H7 (cell line): ENCODE results near the gene ASCC2. TPM values are rescaled to one million over a fixed set of nuclear protein-coding genes. Genes with fewer than 3 reads are reported as not detected.
A peak's percentile ranks its signal among the peaks of the same experiment; 100 is the strongest.

Source experiments
- DNase-seq: peaks from one replicate; pipeline ENCODE4 v3.0.0; 2012
- H3K27me3 ChIP-seq: 2 replicates; pipeline ENCODE4 v1.6.0; 2011; ENCODE audit warnings: mild to moderate bottlenecking, low read length; ENCODE audit not compliant: control insufficient read depth, insufficient read depth
- H3K36me3 ChIP-seq: replicated peaks from 2 replicates; pipeline ENCODE4 v1.5.1; 2011; ENCODE audit warnings: low read length; ENCODE audit not compliant: control insufficient read depth, insufficient read depth
- H3K4me3 ChIP-seq: 2 replicates; pipeline ENCODE4 v1.5.1; 2011; ENCODE audit warnings: low read depth, mild to moderate bottlenecking, control low read depth, low read length, moderate library complexity; ENCODE audit not compliant: insufficient read depth
- total RNA-seq: library from RNA; depleted of rRNA; stranded (reverse); fragments of >200 nt; shearing (Covaris generic); gene quantifications from 2 replicates; pipeline ENCODE4 v1.2.3, GENCODE V29; 2014

Gene ASCC2
- total RNA-seq, 1 experiment from 2014 or later, result 26.7 TPM

DNA sequence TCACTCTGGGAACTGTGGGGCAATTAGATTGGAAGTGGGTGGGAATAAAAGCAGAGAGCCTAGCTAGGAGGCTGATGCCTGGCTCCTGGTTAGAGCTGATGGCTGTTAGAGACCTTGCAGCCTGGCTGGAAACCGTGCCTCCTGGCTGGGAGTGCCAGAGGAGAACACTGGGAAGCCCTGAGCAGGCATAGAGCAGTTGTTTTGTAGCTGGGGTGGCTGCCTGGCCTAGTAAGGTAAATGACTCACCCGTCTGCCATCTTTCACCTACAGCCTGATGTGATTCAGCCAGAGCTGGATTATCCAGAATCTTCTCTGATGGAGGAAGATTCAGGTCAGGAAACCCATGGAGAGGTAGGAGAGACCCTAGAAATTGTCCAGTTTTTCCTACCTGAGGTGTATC lies 64.8 kb downstream of the ASCC2 start:
- DNase-seq, result no peak
- peaks cover 2% of the 10 kb centered on the region for H3K36me3 ChIP-seq
- H3K27me3 ChIP-seq, result no peaks in the 10 kb centered on the region
- no peak overlapping the region for H3K4me3 ChIP-seq

DNA sequence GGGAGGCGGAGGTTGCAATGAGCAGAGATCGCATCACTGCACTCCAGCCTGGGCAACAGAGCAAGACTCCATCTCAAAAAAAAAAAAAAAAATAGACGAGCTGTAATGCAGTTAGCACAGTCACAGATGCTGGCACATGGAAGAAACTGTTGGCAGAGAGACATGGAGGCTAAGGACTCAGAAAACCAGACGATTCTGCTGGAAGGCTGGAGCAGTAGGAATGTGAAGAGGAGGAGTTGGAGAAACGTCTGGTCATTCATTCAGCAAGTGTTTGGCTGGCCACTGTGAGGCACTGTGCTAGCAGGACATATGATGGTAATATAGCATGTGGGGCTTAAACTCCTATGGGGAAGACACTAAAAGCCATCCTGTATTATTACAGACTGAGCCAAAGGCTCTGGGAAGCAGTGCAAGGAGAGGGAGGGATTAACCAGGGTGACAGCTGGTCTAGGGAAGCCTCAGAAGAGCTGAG lies 65.9 kb downstream of the ASCC2 start:
- Histone ChIP-seq H3K4me3 (no peak overlapping the region), H3K36me3 (peaks cover 2% of the 10 kb centered on the region), H3K27me3 (no peaks in the 10 kb centered on the region)
- peak; percentile 70 for DNase-seq

DNA sequence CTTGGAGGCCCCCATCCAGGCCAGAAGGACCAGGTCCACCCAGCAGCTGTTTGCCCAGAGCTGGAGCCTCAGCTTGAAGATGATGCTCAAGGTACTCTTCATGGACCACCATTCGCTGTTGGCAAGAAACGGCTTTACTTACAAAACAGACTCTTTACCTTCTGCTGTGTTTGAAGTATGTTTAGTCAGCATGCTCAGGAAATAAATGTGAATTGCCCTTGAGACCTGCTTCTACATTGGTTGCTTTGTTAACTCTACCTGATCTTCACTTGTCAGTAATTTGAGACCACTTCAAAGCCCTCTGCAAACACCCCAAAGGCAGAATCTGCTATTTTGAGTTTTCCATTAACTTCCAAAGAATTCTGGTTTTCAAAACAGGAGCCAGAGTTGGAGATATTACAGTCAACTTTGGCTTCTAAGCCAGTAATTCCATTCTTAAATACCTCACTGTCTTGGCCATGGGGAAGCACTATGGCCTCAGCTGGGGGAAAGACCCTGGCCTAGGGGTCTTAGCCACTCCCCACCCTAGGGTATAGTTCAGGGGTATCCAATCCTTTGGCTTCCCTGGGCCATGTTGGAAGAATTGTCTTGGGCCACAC lies 68.3 kb downstream of the ASCC2 start:
- no peak for DNase-seq
- Histone ChIP-seq H3K36me3 (peaks cover 2% of the 10 kb centered on the region), H3K4me3 (no peak overlapping the region), H3K27me3 (no peaks in the 10 kb centered on the region)

DNA sequence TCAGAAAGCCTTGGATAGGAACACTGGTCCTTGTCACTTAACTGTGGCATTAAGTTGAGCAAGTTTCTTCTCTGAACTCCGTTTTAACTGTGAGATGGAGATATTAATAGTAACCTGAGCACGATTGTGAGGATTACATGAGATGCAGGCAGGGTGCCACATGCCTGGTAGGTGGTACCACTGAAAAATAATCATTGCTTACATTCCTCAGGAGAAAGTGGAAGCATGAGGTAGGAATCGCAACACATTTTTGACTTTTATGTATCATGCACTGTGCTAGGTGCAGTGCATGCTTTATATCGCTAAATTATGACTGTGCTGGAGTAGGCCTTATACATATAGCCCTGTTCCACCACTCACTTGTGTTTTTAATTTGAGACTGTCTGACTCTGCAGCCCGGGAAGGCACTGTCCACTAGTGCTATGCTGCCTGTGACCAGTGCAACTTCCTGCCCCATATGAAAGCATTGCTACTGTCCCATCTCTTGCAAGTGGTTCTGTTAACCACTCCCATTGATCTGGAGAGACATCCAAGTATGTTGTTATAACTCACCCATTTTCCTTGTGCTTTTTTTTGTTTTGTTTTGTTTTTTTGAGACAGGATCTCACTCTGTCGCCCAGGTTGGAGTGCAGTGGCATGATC lies 69.9 kb downstream of the ASCC2 start:
- peak overlapping the region; percentile 91 for H3K4me3 ChIP-seq
- no peaks in the 10 kb centered on the region for H3K27me3 ChIP-seq
- DNase-seq, result no peak
- H3K36me3 ChIP-seq, result peaks cover 2% of the 10 kb centered on the region

DNA sequence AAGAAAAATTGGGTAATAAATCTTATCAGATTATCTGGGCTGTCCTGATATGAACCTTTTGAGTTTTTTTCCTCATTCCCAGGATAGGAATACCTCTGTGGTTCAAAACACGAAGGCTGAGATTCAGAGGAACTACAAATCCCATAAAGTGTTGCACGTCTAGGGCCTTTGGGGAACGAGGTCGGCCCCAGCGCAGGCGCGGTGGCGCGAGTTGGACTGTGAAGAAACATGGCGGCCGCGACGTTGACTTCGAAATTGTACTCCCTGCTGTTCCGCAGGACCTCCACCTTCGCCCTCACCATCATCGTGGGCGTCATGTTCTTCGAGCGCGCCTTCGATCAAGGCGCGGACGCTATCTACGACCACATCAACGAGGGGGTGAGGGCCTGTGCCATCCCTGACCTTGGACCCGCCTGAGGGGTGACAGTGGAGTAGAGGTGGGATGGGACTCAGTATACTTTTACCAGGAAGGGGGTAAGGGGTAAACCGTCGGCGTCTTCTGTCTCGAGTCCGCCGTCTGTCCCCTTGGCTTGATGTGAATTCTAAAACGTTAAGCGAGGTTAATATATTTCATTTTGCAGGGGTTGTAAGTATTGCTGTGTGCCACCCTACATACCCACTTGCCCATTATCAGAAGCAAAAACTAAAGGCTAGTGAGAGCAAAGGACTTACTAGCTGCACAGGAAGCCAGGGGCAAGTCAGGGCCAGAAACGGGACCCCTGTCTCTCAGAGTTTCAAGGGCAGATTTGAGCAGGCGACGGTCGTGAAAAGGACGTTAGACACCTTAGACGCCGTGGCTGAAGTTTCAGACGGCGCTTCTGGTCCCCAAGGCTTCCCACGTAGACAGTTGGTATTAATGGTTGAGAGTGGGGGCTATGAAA lies 70.7 kb downstream of the ASCC2 start, which contains the start of gene UQCR10:
TSS of gene UQCR10 (plus strand) at position 199 of the 881 bp plus-strand sequence. CDS start at position 229, 30 bp downstream.
- no peaks in the 10 kb centered on the region for H3K27me3 ChIP-seq
- peak within 1 kb of the TSS; percentile 91 for H3K4me3 ChIP-seq
- peak; percentile 94 for DNase-seq
- peaks cover 2% of the 10 kb centered on the region for H3K36me3 ChIP-seq

DNA sequence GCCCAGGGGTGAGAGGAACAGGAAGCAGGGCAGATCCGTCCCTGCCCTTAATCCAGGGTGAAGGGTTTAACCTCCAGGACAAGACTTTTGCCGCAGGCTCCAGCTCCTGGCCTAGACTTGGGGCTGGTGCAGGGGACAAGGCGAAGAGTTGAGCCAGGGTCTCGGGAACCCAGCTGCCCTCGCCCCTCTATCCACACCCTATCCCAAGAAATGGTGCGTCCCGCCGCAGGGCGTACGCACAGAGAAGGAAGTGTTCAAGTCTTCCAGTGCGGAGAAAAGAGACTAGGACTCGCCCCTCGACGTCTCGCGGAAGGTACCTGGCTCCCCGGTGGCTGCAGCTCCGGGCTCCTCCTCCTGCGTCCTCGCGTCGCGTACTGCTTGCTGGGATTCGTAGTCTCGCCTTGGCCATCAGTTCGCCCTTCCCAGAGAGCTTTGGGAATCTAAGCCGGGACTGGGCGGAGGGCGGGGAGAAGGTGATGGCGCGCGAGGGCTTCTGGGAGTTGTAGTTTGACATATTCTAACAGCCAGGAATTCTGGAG lies 71.4 kb downstream of the ASCC2 start, which contains the start of gene ZMAT5:
TSS of gene ZMAT5 (minus strand) at position 376 of the 539 bp plus-strand sequence. CDS start 18,463 bp downstream, outside the sequence.
- H3K36me3 ChIP-seq, result peaks cover 2% of the 10 kb centered on the region
- peak within 1 kb of the TSS; percentile 91 for H3K4me3 ChIP-seq
- no peaks in the 10 kb centered on the region for H3K27me3 ChIP-seq
- DNase-seq, result peak; percentile 98

DNA sequence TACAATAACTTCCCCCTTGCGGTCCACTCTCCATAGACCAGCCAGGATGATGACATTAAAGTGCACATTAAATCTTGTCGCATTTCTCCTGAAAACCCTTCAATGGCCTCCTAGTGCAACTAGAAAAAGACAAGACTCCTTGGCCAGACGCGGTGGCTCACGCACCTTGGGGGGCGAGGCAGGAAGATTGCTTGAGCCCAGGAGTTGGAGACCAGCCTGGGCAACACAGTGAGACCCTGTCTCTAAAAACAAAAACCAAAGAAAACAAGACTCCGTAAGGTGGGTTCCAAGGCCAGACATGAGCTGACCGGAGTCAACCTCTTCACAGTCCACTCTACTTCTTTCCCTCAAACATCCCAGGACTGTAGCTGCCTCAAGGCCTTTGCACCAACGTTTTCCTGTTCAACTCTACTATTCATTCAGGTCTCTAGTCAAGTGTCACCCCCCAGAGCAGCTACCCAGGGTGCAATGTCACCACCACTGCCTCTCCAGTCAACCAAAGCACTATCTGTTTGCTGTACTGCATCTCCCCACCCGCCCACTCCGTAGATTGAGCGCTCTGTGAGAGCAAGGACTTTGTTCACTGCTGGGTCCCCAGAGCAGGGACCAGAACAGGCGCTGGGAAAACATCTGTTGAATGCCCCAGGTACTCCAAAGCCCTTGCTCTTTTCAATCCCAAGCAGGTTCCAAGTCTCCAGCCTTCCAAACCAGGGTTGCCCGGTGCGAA lies 72.0 kb downstream of the ASCC2 start:
- Histone ChIP-seq H3K4me3 (peak overlapping the region; percentile 74), H3K36me3 (peaks cover 2% of the 10 kb centered on the region), H3K27me3 (no peaks in the 10 kb centered on the region)
- no peak for DNase-seq

DNA sequence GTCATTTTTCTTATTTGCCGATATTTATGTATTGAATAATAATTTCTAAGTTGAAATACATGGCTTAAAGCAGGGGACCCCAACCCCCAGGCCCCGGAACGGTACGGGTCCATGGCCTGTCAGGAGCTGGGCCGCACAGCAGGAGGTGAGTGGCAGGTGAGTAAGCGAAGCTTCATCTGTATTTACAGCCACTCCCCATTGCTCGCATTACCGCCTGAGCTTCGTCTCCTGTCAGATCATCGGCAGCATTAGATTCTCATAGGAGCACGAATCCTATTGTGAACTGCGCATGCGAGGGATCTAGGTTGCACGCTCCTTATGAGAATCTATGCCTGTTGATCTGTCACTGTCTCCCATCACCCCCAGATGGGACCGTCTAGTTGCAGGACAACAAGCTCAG lies 75.8 kb downstream of the ASCC2 start:
- H3K36me3 ChIP-seq, result no peaks in the 10 kb centered on the region
- H3K27me3 ChIP-seq, result no peaks in the 10 kb centered on the region
- no peak overlapping the region for H3K4me3 ChIP-seq
- DNase-seq, result no peak

DNA sequence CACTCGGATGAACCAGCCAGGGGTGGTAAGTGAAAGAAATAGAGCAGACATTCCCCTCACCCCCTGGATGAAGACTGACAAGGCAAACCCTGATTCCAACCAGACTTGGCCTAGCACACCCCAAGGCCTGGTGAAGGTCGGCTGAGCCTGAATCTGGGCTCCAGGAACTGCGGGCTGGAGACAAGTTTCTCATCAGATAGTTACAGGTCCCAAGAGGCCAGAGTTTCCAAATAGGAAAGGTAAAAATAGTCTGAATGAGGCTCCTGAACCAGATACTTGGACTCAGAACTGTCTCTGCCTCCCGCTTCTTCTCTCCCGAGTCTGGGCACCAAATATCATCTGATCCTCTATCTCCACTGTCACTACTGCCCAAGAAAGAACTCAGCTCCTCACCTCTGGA lies 79.1 kb downstream of the ASCC2 start:
- Histone ChIP-seq H3K4me3 (no peak overlapping the region), H3K36me3 (no peaks in the 10 kb centered on the region), H3K27me3 (no peaks in the 10 kb centered on the region)
- DNase-seq, result no peak

DNA sequence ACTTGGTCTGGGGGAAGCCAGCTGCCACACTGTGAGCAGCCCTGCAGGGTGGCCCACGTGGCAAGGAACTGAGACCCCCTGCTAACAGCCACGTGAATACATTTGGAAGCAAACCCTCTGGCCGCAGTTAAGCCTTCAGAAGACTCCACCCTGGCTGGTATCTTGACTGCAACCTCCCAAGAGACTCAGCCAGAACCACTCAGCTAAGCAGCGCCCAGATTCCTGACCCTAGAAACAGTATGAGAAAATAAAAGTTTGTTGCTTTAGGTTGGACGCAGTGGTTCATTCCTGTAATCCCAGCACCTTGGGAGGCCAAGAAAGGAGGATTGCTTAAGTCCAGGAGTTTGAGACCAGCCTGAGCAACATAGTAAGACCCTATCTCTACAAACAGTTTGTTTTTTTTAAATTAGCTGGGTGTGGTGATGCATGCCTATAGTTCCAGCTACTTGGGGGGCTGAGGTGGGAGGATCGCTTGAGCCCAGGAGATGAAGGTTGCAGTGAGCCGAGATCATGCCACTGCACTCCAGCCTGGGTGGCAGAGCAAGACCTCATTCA lies 79.9 kb downstream of the ASCC2 start:
- no peak for DNase-seq
- H3K27me3 ChIP-seq, result no peaks in the 10 kb centered on the region
- H3K36me3 ChIP-seq, result no peaks in the 10 kb centered on the region
- no peak overlapping the region for H3K4me3 ChIP-seq

DNA sequence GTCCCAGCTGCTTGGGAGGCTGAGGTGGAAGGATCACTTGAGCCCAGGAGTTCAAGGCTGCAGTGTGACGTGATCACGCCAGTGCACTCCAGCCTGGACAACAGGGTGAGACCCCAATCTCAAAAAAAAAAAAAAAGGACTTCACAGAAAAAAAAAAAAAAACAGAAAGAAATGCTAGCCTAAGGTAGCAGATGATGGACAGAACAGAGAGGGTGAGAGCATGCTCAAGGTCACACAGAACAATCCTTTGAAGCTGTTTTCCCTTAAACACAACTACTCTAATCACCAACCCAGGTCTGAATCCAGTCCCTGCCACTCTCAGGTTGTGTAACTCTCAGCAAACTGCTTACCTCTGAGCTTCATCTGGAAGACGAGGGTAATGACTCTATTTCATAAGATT lies 81.0 kb downstream of the ASCC2 start:
- Histone ChIP-seq H3K27me3 (no peaks in the 10 kb centered on the region), H3K36me3 (no peaks in the 10 kb centered on the region), H3K4me3 (no peak overlapping the region)
- no peak for DNase-seq

DNA sequence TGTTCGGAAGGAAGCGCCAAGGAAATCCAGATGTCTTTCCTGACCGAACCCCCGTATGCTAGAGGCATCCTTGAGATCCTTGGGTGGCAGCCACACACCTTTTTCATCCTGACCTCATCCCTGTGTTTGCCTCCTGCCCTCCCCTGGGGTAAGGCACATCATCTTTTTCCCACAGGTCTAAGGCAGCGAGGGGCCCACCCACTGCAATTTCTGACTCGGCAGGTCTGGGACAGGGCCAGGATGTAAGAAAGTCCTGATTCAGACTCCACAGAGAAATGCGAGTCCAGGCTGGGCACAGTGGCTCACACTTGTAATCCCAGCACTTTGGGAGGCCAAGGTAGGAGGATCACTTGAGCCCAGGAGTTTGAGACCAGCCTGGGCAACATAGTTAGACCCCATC lies 81.7 kb downstream of the ASCC2 start:
- H3K36me3 ChIP-seq, result no peaks in the 10 kb centered on the region
- H3K4me3 ChIP-seq, result no peak overlapping the region
- H3K27me3 ChIP-seq, result no peaks in the 10 kb centered on the region
- no peak for DNase-seq

DNA sequence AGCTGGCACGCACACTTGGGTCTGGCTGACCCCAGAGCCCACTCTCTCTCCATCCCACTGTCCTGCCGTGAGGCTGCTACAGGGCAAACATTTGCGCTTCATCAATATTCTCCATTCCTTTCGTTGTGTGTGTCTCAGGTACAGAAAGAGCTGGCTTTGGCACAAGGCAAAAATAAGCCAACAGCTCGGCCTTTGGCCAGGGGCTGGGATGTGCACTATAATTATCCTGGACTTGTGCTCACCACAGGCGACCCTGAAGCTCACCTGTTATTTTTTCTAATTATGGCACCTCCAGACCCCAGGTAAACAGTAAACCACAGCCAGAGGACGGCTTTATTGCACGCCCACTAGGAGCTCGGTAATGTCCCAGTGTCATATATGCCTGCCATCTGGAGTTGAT lies 82.2 kb downstream of the ASCC2 start:
- DNase-seq, result no peak
- Histone ChIP-seq H3K4me3 (no peak overlapping the region), H3K27me3 (no peaks in the 10 kb centered on the region), H3K36me3 (no peaks in the 10 kb centered on the region)
